NCI-H524 (cell line): Measurements from ENCODE around the gene RASAL2.

Experiments
- DNase-seq, 2 experiments: peaks; one replicate each; lab custom pipeline; 2025; lab: John Stamatoyannopoulos, UW

RASAL2 gene

DNA sequence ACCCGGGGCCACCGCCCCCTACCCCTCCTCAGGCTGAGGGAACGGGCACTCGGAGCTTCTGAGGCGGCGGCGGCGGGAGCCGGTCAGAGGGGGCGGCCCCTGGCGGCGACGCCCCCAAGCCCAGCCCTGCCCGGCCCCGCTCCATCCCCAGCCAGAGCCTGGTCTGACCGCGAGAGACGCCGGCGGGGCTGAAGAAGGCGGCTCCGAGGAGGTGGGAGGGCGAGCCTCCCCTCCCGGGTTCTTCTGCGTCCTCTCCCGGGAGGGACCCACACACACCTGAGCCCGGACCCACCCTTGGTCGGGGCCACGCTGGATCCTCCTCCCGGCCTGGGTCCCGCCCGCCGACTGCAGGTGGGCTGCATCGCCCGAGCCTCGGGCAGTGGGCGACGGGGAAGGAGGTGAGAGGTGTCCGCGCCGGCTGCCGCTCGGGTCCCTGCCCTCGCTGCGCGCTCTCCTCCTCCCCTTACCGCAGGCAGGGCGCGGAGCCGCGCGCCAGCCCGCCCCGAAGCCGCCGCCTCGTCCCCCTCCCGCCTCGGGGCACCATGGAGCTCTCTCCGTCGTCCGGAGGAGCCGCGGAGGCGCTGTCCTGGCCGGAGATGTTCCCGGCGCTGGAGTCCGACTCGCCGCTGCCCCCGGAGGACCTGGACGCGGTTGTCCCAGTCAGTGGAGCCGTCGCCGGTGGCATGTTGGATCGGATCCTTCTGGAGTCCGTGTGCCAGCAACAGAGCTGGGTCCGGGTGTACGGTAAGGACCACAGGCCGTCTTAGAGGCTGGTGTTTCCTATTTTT is at the start of gene RASAL2:
TSS of gene RASAL2 (plus strand) at position 154 of the 788 bp plus-strand sequence. CDS start at position 543, 389 bp downstream.
- DNase-seq: peak in 1 of 2 experiments; percentile 60

DNA sequence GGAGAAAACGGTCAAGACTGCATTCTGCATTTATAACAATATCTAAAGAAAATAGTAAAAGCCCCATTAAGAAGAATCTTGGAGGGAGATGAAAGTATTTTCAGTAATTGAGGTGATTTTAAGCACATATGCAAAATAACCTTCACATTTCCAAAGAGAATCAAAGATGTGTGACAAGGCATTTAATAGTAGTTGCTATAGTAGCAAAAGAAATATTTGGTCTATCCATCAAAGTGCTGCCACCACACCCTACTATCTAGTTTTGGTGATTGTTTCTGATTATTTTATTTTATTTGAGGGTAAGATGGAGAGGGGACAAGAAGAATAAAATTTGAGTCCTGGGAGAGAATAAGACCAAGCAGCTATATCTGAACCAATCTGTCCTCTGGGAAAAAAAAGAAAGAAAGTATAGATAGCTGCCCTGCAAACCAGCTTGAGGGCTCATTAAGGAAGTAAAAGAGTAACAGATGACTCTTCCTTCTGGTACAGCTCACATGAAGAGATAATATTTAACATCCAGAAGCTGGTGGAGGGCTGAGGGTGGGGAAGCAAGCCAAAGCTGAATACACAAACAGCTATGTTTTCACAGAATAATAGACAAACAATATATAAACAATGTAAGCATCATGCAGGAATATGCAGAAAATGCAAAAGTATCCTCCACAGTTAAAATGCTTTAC is 47.2 kb upstream of the RASAL2 start:
- DNase-seq: no peak

DNA sequence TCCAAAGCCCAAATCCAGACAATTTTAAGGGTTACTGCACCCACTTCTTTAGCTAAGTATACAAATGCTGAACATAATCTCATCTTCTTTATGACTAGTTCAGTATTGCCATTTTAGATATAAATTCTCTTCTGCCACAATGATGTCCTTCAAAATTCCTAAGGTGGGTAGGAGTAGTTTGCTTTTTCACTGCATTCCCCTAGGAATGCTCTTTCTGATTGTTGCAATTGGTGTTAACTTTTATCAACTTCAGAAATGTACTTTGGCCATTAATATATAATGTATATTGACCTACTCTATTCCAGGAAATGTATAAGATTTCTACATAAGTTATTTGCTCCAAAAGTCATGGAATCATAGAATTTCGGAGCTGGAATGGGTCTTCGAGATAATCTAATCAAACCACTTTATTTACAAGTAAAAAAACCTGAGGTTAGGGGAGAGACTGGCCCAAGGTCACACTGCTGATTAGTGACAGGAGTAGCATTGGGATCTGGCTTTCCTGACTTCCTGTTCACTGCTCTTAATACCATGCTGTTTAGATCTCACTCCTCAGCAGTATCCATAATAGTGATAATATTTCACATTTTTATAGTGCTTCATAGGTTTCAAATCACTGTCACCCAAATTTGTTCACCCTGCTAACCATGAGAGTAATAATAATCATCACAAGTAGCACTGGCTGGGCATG is 46.4 kb upstream of the RASAL2 start:
- DNase-seq: no peak

DNA sequence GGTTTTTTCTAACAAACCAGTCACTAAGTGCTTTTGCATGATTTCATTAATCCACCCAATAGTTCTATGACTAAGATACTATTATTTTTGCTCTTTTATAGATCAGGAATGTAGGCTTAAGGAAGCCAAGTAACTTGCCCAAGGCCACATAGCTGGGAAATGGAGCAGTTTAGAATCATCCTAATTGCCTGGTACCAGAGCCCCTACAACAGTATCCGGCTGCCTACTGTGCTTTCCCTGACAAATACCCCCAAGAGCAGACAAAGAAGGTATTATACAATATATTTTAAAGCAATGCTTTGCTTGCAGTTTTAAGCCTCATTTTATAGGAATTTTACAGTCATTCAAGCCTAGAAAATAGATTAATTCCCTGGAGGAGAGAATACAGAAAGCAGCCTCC is 45.5 kb upstream of the RASAL2 start:
- no peak for DNase-seq

DNA sequence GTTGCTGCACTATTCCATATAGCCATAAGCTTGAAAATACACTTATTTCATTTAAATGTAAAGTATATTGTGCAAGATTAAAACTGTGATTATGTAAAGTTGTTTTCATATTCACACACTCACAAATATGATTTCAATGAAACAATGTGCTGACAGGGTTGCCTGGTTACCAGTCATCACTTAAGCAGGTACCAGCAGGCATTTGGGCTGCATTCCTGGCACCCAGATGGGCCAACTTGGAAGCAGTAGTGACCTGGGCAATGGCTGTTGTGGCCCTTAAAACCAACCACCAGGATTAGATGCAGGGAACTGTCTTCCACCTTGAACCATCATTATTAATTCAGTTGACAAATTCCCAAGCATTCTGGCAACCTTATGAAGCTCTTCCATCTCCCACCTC is 45.0 kb upstream of the RASAL2 start:
- no peak for DNase-seq

- no peak for DNase-seq
Observed at GRCh38 chr1:178050084-178050483, 43.8 kb upstream of the RASAL2 start.

- no peak for DNase-seq
Observed at GRCh38 chr1:178051071-178051470, 42.8 kb upstream of the RASAL2 start.

DNA sequence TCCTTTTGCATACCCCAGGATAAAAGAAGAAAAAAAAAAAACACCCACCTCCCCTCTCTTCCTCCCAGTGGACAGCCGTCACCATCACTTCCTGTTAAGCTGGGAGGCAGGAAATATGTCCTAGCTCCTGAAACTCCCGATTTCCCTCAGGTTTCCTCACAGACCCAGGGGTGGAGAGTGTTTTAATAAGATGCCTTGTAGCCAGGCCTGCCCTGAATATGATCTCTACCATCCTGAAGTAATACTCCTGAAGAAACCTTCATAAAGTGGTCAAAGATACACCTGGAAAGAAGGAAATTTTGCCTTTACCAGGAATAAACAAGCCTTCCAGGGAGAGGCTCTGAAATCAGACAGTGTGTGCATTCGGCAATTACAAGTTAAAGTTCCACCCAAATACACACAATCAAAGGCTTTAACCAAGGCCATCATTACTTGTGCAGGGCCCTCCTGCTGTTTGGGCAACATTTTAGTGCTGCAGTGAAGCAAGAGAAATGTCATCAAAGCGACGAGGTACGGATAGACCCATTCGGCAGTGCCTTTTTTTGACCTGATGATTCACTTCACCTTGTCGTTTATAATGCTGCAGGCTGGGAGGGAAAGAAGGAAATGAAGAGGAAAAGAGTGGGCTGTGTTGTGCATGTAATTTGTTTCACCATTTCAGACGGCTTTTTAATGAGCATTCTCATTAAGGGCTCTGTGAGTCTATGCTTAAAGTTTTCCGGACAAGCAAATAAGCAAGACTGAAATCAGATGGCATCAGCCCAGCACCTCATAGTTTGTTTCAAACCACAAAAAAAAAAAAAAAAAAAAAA is 41.0 kb upstream of the RASAL2 start:
- no peak for DNase-seq

DNA sequence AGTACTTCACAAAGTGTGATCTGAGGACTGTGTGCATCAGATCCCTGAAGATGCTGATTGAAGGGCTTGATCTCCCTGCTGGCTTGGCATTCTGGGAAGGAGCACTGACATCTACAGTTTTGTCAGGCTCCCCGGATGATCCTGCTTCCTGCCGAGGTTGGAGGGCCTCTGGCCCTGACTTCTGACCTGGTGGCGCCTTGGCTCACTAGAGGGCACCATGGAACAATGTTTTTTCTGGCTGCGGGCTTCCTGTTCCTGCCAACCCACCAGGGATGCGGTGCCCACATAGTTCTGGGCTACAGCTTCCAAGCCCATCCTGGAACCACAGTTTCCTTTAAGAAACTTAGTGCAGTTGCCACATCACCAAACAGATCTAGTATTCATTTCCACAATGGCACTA is 38.8 kb upstream of the RASAL2 start:
- peak in 1 of 2 experiments; percentile 41 for DNase-seq

DNA sequence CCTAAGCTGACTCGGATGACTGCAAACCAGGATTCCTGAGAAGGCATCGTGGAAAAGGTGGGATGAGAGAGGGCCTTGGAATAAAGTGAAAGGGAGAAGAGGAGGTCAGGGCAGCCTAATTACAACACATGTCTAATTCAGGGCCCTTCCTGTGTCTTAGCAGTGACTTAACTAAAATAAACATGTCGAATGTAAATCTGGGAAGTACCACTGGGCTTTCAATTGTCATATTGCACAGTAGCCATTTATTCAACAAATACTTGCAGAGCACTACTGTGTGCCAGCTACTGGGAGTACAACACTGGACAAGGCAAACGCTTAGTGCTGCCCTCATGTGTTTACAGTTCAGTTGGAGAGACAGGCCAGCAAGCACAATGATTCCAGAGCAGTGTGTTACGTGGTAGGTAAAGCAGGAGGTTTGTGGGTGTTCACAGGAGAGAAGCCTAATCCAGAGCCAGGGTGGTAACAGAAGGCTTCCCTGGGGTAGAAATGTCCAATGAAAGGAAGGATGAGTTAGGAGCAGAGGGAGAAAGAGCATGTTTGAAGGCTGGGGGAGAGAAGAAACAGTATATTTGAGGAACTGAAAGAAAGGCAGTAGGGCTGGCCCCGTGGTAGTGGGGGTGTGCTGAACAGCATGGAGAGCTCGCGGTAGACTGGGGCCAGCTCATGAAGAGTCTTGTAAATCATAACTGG is 38.0 kb upstream of the RASAL2 start:
- no peak for DNase-seq

GRCh38 chr1:178057141-178057765 is 36.7 kb upstream of the RASAL2 start:
- no peak for DNase-seq

DNA sequence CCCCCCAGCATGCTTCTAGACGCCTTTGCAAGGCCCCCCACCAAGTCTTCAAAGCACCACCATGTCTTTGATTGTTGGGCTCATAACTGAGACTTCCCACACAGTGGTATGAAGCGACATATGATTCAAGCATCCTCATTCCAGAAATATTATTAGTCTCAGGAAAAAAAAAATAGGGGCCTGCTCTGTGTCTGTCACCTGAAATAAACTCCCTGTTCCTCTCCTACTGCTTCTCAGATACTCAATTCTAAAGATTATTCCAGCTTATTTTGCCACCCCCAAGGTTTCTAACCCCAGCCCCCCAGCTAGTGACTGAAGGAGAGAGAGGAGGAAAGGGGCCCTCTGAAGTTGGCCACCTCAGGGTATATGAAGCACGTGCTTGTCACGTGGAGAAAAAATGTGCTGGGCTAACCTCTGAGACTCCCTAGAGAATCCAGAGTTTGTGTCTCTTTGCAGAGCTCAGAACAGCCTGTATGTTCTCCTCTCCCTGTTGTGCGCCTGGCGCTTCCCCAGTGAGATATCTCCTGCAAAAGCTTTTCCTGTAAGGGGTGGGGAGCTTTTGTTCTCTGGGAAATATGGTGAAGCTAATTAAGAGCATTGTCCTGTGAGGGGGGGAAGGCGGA is 35.9 kb upstream of the RASAL2 start:
- no peak for DNase-seq

GRCh38 chr1:178060789-178061556 is 32.9 kb upstream of the RASAL2 start:
- no peak for DNase-seq

- no peak for DNase-seq
Observed at GRCh38 chr1:178061620-178062019, 32.3 kb upstream of the RASAL2 start.

DNA sequence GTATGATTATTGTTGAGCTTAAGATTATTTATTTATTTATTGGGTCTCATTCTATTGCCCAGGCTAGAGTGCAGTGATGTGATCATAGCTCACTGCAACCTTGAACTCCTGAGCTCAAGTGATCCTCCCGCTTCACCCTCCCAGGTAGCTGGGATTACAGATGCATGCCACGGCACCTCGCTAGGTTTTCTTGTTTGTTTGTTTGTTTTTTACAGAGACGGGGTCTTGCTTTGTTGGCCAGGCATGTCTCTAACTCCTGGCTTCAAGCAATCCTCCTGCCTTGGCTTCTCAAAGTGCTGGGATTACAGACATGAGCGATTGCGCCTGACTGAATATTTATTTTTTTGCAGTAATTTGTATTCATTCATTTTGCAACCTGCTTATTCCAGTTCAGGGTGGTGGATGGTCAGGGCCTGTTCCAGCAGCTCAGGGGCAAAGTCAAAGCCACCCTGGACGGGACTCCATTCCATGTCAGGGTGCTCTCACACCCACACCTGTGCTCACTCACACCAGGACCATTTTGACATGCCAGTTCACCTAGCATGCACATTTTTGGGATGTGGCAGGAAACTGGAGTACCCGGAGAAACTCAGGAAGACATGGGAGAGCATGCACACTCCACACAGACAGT is 29.6 kb upstream of the RASAL2 start:
- no peak for DNase-seq

DNA sequence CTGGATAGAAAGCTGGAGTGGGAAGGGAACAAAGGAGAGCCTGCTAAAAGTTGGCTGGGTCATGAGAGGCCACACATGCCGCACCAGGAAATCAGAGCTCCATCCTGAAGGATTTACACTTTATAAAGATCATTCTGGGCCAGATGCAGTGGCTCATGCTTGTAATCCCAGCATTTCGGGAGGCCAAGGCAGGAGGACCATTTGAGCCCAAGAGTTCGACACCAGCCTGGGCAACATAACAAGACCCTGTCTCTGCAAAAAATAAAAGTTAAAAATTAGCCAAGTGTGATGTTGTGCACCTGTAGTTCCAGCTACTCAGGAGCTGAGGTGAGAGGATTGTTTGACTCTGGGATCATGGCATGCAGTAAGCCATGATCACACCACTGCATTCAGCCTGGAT is 28.7 kb upstream of the RASAL2 start:
- DNase-seq: no peak

GRCh38 chr1:178066296-178066907 is 27.5 kb upstream of the RASAL2 start:
- no peak for DNase-seq

GRCh38 chr1:178066908-178067614 is 26.8 kb upstream of the RASAL2 start:
- no peak for DNase-seq
